Middle frontal gyrus (tissue), 1 donor: Measurements from ENCODE around the gene MBD6.
"Not testable (repeated sequence)": the region's sequence is repeated elsewhere in the genome, so short reads cannot be mapped to it uniquely, and the experiment has no call there.

Experiments used
- DNase-seq: peaks from one replicate; pipeline ENCODE4 v3.0.0-alpha.2; 2015; ENCODE audit warnings: low spot score; ENCODE audit errors: extremely low spot score

The MBD6 gene

DNA sequence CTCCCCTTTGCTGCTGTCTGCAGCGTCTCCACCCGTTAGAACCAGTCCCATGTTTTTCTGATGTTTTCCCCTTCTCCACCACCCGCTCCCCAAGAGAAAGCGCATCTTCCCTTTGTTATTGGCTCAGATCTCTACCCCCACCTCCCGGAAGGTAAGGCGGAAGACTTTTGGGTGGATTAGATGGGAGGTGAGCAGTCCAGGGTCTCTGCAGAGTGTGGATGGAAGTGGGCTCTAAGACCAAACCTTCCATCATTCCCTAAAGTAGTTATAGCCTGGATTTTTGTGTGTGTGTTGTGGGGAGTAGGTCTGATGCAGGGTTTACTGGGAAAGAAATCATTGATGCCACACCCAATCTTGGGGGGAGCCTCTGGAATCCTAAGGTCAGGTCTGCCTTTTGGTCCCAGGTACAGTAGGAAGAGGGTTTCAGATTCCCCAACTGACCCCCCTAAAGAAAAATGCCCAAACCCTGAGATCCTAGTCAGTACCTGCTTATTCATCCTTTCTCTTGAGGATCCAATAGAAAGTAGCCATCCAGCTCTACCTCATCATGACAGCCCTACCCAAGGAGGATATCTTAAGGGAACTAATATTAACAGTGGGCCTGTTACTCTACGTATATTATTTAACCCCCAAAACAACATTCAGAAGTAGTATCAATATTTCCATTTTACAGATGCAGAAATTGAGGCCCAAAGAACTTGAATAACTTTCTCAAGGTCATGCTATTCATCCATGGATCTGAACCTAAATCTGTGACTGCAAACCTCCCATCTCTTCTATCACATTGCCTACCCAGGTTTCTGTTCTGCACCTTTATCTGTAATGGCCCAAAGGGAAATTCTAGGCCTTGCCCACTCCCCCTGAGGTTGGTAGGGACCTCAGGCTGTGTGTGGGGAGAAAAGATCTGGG lies 28.3 kb downstream of the MBD6 start:
- DNase-seq, result no peak

DNA sequence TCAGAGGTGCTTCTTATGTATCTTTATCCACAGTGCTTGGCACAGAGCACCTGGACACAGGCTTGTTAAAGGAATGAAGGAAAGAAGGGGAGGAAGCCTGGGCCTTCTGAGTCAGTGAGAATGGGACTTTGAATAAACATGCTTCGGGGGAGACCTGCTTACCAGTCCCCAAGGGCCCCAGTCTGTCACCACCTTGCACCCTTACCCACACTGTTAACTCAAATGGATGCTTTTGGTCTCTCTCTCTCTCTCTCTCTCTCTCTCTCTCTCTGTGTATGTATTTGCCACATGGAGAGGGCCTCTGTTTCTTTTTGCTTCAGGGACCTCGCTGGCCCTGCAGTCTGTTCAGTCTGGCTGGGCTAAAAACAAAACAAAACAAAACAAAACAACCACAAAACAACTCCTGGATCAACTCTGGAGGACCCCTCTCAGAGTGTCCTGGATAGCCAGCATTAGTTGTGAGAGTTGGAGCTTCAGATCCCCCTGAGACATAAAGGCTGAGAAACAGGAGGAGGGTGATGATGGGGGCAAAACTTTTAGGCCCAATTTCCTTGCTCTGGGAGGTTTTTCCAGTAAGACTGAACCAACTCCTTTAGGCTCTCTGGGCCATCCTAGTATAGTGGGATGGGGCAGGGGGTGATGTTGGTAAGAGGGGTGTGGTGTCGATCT lies 29.1 kb downstream of the MBD6 start:
- DNase-seq, result no peak

DNA sequence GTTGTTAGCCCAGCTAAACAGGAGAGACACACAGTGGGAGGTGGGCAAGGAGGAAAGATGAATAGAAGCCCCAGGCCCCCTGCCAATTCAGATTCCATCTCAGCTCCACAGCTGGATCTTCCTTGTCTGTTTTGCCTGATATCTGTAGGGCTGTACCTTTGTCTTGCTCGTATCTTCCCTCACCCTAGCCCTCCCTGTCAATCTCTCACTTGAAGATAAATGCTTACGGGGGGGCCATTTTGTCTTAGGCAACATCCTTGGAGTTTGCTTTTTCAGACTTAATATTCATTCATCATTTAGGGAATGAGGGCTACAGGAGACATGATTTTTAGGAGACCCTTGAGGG lies 29.7 kb downstream of the MBD6 start:
- DNase-seq, result no peak

DNA sequence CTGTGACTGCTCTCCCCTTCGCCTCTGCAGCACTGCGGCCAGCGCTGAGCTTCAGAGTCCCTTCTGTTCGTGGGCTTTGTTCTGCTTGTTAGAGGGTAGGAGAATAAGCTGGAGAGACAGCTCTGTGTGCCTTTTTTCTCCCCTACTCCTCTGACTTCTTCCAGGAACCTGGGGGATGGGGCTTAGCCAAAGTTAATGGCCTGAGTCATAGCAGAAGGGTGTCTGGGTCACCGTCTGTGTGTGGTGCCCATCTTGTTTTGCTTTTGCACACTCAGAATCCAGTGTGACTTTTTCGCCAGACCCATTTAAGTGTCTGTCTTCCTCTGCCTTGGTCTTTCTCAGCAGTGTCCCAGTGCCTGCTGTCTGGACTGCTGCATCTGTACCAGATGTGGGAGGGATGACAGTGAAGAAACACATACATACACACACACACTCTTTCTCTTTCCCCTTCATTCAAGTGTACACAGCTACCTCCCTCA lies 30.2 kb downstream of the MBD6 start:
- no peak for DNase-seq

DNA sequence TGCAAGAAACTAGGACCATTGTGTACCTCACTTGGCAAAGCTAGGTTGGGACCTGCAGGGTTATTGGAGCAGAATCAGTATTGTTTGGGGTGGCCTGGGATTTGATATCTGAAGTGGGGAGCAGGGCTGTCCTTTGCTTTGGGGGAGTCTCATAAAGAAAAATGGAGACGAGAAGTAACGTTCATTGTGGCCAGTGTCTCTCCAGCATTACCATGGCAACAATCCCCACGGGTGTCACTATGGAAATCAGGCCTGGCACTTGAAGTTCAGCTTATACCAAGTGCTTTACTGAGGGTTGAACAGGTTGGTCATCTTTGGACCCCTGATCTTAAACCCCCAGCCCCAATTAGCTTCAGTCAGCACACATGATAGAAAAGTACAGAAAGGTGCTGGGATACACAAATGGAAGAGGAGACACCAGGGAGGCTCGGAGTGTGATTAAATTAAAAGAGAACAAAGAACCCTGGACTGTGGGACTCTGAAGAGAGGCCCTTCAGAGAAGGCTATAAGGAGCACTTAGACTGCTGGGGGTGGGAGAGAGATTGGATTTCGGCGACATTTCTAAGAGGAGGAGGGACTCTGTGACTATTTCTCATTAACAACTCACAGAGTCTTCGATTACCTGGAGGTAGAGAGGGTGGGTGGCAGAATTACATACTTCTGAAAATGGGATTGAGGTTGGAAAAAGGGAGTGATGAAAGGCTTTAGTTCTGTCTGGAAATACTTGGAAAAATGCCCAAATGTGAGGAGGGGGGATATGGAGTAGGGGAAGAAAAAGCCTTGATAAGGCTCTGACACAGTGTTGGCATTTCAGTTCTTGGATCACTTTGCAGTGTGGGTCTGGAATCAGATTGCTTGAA lies 30.9 kb downstream of the MBD6 start:
- DNase-seq, result no peak

DNA sequence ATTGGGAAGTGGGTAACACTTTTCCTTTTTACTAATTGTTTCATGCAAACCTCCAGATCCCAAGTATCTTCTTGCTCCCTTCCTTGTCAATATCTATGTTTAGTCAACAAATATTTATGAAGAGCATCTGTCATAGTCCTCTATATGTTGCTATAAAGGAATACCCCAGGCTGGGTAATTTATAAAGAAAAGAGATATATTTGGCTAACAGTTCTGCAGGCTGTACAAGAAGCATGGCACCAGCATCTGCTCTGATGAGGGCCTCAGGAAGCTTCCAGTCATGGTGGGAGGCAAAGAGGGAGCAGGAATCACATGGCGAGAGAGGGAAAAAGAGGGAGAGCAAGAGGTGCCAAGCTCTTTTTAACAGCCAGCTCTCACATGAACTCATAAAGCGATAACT lies 31.8 kb downstream of the MBD6 start:
- DNase-seq, result no peak

DNA sequence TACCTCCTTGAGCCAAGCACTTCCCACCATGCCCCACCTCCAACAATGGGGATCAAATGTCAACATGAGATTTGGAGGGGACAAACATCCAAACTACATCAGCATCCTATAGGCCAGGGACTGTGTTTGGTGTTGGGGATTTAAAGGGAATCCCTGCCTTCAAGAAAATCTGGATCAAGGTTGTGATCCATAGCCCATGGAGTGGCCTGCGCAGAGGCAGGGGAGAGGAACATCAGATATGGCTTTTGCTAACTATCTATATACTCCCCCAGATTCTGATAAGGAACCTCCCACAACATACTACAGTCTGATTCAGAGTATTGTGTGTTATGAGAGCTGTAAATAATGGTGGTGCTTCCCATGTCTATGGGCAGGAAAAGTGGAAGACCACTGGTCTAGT lies 32.3 kb downstream of the MBD6 start:
- no peak for DNase-seq

DNA sequence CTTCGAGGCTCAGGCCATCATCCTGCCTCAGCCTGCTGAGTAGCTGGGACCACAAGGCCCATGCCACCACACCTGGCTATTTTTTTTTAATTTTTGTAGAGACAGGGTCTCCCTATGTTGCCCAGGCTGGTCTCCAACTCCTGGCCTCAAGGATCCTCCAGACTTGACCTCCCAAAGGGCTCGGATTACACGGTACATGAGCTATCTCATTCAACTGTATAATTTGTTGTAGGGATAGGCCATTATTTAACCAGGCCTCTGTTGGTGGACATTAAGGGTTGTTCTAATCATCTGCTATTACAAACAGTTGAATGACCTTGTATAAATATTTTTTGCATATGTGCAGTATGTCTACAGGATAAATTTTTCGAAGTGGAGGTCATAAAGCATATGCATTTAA lies 36.2 kb downstream of the MBD6 start:
- no peak for DNase-seq

DNA sequence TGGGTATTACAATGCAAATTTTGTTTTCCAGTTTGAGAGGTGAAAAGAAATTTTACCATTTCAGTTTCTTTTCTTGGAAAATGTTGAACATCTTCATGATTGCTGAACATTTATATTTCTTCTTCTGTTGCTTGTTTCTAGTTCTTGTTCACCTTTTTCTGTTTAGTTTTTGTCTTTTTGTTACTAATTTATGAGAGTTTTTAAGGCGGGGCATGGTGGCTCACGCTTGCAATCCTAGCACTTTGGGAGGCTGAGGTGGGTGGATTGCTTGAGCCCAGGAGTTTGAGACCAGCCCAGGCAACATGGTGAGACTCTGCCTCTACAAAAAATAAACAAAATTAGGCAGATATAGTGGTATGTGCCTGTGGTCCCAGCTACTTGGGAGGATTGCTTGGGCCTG lies 37.9 kb downstream of the MBD6 start:
- no peak for DNase-seq

DNA sequence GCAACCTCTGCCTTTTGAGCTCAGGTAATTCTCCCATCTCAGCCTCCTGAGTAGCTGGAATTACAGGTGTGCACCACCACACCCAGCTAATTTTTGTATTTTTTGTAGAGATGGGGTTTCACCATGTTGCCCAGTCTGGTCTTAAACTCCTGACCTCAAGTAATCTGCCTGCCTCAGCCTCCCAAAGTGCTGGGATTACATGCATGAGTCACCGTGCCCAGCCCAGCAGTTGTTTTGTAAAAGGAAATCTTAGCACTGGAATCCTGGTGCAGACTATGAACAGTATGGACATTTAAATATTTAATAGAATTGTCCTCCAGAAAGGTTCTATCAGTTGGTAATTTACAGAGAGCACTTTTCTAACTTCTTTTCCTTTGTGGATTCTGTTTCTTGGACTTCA lies 38.5 kb downstream of the MBD6 start:
- DNase-seq, result not testable (repeated sequence)

DNA sequence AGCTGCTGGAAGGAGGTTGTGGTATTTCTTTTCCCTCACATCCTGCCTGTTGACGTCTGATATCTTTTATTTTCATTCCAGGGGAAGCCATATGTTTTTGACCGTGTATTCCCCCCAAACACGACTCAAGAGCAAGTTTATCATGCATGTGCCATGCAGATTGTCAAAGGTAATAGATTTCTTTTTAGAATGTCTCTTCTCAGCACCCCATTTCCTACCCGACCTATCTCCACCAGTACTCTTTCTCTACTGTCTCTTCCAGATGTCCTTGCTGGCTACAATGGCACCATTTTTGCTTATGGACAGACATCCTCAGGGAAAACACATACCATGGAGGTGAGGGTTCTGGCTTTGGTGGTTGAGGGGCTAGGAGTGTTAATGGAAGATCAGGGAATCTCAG lies 40.7 kb downstream of the MBD6 start:
- DNase-seq, result no peak

DNA sequence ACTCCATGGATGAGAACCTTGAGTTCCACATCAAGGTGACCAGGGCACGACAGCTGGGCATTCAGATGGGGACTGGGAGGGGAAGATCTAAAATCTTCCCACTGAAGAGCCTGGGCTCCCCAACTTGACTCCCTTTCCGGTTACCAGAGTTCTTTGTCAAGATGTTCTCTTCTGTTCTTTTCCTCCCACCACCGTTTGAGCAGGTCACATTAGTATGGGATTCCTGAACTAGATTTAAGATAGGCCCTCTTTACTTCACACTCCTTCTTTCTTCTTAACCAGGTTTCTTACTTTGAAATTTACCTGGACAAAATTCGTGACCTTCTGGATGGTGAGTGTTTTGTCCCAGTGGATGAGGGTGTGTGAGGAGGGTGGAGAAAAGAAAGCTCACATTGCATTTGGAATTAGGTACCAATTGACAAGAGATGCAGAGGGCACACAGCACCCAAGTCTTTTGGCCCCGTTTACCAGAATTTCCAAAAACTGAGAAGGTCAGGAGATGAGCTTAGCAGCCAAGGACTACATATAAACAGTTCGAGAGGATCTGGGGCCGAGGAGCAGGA lies 41.6 kb downstream of the MBD6 start:
- DNase-seq, result no peak

DNA sequence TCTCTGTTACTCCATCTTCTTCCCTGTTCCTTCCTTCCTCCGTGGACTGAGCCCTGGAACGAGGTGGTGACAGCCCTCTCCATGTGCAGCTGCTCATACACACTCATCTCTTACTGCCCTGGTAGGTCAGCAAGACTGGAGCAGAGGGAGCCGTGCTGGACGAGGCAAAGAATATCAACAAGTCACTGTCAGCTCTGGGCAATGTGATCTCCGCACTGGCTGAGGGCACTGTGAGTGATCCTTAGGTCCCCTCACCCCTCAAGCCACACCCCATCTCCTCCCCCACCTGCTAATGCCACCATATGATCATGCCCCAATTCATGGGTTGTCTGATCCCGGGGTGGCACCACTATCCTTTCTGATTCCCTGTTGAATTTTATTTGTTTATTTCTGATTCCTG lies 46.2 kb downstream of the MBD6 start:
- DNase-seq, result no peak

DNA sequence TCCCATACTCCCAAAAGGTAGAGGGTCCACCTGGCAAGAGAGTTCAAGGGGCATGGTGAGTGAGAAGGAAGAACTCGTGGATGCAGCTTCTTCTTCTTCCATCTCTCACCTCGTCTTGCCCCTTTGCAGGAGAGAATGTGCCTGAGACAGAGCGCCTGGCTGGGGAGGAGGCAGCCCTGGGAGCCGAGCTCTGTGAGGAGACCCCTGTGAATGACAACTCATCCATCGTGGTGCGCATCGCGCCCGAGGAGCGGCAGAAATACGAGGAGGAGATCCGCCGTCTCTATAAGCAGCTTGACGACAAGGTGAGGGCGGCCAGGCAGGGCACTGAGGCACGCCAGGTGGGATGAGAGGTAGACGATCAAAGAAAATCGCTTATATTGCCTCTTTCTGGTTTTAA lies 47.2 kb downstream of the MBD6 start:
- no peak for DNase-seq

DNA sequence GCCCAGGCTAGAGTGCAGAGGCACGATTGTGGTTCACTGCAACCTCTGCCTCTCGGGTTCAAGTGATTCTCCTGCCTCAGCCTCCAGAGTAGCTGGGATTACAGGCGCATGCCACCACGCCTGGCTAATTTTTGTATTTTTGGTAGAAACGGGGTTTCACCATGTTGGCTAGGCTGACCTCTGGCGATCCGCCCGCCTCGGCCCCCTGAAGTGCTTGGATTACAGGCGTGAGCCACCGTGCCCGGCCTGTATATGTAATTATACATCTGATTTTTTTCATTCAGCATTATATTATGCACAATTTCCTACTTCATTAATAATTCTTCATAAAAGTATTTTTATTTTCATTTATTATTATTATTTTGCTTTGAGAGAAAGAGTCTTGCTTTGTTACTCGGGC lies 47.8 kb downstream of the MBD6 start:
- not testable (repeated sequence) for DNase-seq

DNA sequence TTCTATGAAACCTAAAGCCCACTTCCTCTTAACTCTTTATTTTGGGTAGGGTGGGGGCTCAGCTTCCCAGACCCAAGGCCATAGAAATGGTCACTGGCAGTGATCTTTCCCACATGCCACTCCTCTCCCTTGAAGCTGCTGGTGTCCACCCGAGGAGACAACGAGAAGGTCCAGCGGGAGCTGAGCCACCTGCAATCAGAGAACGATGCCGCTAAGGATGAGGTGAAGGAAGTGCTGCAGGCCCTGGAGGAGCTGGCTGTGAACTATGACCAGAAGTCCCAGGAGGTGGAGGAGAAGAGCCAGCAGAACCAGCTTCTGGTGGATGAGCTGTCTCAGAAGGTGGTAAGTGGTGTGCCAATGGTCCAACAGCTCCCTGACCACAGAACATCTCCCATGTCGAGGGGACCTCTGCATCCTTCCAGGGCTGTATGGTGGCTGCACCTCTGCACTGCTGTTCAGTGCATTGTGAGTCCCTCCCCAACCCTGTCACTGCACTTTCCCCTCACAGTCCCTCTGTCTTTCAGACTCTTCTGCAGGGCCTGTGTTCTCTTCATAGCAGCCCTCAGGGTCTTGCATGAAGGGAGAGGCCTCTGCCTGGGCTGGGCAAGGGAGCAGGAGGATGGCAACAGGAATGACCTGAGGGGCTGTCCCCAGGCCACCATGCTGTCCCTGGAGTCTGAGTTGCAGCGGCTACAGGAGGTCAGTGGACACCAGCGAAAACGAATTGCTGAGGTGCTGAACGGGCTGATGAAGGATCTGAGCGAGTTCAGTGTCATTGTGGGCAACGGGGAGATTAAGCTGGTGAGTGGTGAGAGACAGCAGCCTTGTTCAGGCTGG lies 49.5 kb downstream of the MBD6 start:
- no peak for DNase-seq

DNA sequence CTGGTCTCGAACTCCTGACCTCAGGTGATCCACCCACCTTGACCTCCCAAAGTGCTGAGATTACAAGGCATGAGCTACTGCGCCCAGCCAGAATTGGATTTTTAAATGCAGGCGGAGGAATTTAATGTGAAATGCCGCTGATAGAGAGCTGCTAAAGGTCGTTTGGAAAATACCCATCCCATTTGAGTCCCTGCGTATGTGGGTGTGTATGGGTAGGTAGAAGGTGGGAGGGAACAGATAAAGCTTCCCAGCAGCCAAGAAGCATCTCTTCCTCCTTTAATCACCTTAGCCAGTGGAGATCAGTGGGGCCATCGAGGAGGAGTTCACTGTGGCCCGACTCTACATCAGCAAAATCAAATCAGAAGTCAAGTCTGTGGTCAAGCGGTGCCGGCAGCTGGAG lies 52.2 kb downstream of the MBD6 start:
- DNase-seq, result no peak

DNA sequence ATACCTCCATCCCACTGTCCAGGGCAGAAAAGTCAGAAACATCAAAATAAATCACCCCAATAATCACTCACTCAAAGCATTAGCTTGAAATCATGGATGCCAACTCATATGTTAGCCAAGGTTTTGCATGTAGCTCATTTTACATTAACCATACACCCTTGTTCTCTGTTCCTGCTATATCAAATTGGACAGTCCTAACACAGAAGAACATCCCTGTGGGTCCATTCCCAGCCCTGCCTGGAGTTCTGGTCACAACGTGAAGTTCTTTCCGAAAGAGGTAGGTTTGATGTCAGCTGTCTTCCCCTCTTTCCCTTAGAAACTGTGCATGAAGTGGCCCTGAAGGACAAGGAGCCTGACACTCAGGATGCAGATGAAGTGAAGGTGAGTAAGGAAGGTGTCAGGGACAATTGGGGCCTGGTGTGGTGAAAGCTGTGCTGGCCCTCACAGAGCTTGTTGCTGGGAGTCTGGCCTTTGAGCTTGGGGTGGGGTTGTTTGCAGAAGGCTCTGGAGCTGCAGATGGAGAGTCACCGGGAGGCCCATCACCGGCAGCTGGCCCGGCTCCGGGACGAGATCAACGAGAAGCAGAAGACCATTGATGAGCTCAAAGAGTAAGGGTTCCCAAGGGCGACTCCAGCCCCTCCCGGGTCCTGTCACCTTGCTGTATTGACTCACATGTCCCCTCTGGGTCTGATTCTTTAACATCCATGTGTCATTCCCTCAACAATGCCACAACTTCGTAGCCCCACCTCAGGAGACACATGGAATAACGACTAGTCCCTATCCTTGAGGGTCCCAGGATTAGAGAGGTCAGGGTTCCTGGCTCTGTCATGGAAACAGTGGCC lies 53.4 kb downstream of the MBD6 start:
- DNase-seq, result no peak

DNA sequence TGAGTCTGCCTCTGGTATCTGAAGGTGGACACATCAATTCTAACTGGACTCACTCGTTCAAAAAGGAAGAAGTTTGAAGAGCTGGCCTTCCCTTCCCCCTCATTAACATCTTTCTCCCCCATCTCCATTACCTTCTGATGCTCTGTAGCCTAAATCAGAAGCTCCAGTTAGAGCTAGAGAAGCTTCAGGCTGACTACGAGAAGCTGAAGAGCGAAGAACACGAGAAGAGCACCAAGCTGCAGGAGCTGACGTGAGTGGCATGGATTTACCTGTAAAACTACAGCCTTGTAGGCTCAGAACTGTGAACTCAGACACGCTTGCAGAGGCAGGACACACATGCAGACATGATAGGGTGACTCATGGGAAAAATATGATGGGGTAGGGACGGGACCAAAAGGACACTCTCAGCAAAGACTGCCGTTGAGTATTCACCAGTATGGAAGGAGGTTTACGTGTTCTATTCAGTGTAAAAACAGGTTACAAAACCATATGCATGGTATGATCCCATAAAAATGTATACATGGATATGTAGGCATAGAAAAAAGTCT lies 54.1 kb downstream of the MBD6 start:
- no peak for DNase-seq
